K562 (cell line): ENCODE data around the gene GRK4. TPM values are rescaled to one million over a fixed set of nuclear protein-coding genes. Genes with fewer than 3 reads are reported as not detected.

ENCODE experiments used
- ATF1 ChIP-seq, 2 experiments: fragments of 450-650 bp in 1 of 2; IDR thresholded peaks; 2 replicates each; pipeline ENCODE4 v1.6.1; 2016; ENCODE audit warnings: missing compliant biosample characterization in 1 of 2, missing genetic modification characterization in 1 of 2
- ATF7 ChIP-seq: fragments of 450-650 bp; IDR thresholded peaks from 2 replicates; pipeline ENCODE4 v1.7.1; 2014; ENCODE audit warnings: mild to moderate bottlenecking, moderate library complexity
- BDP1 ChIP-seq: IDR thresholded peaks from 3 replicates; pipeline ENCODE4 v1.6.1; 2011; ENCODE audit not compliant: insufficient read length, insufficient read depth
- CHD2 ChIP-seq: IDR thresholded peaks from 2 replicates; pipeline ENCODE4 v1.6.1; 2011; ENCODE audit warnings: low read depth, low read length
- ETV6 ChIP-seq, 3 experiments: fragments of 150-350 bp in 1 of 3; sonication (generic) in 1 of 3; formaldehyde crosslinking in 1 of 3; IDR thresholded peaks; 2 replicates each; pipeline versions ENCODE4 v1.6.1 to v1.8.0; 2014 to 2022; ENCODE audit warnings: borderline replicate concordance in 2 of 3, low read depth in 2 of 3, antibody characterized with exemption in 1 of 3, low read length in 1 of 3, mild to moderate bottlenecking in 1 of 3, missing genetic modification reagents in 1 of 3
- FOXK2 ChIP-seq, 2 experiments: fragments of 450-650 bp; IDR thresholded peaks in 1 of 2; conservative IDR thresholded peaks in 1 of 2; 2 replicates each; pipeline ENCODE4 v1.6.1; 2016; ENCODE audit warnings: low read depth in 2 of 2, mild to moderate bottlenecking in 1 of 2
- GATAD2B ChIP-seq: fragments of 450-650 bp; IDR thresholded peaks from 2 replicates; pipeline ENCODE4 v1.6.1; 2017; ENCODE audit warnings: mild to moderate bottlenecking, borderline replicate concordance
- HDAC8 ChIP-seq: fragments of 450-650 bp; IDR thresholded peaks from 2 replicates; pipeline ENCODE4 v1.6.1; 2016; ENCODE audit warnings: mild to moderate bottlenecking, missing genetic modification characterization, moderate library complexity, missing compliant biosample characterization
- MBD2 ChIP-seq: sonication (generic); IDR thresholded peaks from 2 replicates; pipeline ENCODE4 v1.6.1; 2016; ENCODE audit warnings: low read depth, borderline replicate concordance
- NFATC3 ChIP-seq: fragments of 450-650 bp; IDR thresholded peaks from 2 replicates; pipeline ENCODE4 v1.6.1; 2017; ENCODE audit warnings: mild to moderate bottlenecking
- NR3C1 ChIP-seq: sonication (generic); formaldehyde crosslinking; IDR thresholded peaks from 2 replicates; pipeline ENCODE4 v1.8.1; 2022; ENCODE audit warnings: missing genetic modification reagents
- POLR2AphosphoS2 ChIP-seq: IDR thresholded peaks from 2 replicates; pipeline ENCODE4 v1.6.1; 2012; ENCODE audit warnings: low read length, improper control_type of control experiment
- PRPF4 ChIP-seq: fragments of 200-400 bp; formaldehyde crosslinking; IDR thresholded peaks from one replicate; pipeline ENCODE4 v1.6.1; 2017; ENCODE audit warnings: low read length, low read depth, mild to moderate bottlenecking; ENCODE audit not compliant: insufficient read depth, poor library complexity, severe bottlenecking
- SAP30 ChIP-seq: fragments of 200-600 bp; sonication (generic); IDR thresholded peaks from 2 replicates; pipeline ENCODE4 v1.6.1; 2012; ENCODE audit warnings: borderline replicate concordance, low read depth, mild to moderate bottlenecking, moderate library complexity, low read length, control low read depth, inconsistent platforms; ENCODE audit not compliant: insufficient read depth, poor library complexity, severe bottlenecking
- SMARCE1 ChIP-seq: fragments of 450-650 bp; IDR thresholded peaks from 2 replicates; pipeline ENCODE4 v1.7.1; 2016; ENCODE audit warnings: mild to moderate bottlenecking
- SUPT5H ChIP-seq: fragments of 450-650 bp; IDR thresholded peaks from 2 replicates; pipeline ENCODE4 v1.6.1; 2016
- ZBTB17 ChIP-seq: fragments of 450-650 bp; formaldehyde crosslinking; IDR thresholded peaks from 2 replicates; pipeline ENCODE4 v1.4.0; 2020; ENCODE audit warnings: mild to moderate bottlenecking
- ZBTB49 ChIP-seq: sonication (generic); formaldehyde crosslinking; IDR thresholded peaks from 2 replicates; pipeline ENCODE4 v1.8.0; 2022; ENCODE audit warnings: missing genetic modification reagents, mild to moderate bottlenecking, borderline replicate concordance
- ZNF12 ChIP-seq: sonication (generic); formaldehyde crosslinking; IDR thresholded peaks from 2 replicates; pipeline ENCODE4 v1.4.0; 2020; ENCODE audit warnings: mild to moderate bottlenecking, missing genetic modification reagents
- ZNF143 ChIP-seq: sonication (generic); formaldehyde crosslinking; IDR thresholded peaks from 2 replicates; pipeline ENCODE4 v1.9.0; 2022; ENCODE audit warnings: mild to moderate bottlenecking, missing genetic modification reagents
- polyA plus RNA-seq, 8 experiments: library from polyadenylated mRNA; depleted of rRNA in 4 of 8; stranded (reverse) in 5 of 8; unstranded in 3 of 8; fragments of >200 nt; fragmentation: Nextera tagmentation in 2 of 8; fragmentation: Illumina TruSeq in 1 of 8; extraction: Ambion mirVana in 2 of 8; extraction: Trizol in 1 of 8; gene quantifications; 2 replicates each; pipeline versions ENCODE4 v1.2.1 to v1.2.3, GENCODE V29; 2011 to 2014; ENCODE audit warnings: inconsistent platforms in 1 of 8, missing spikeins in 1 of 8
- total RNA-seq, 7 experiments: library from RNA; depleted of rRNA in 6 of 7; stranded (reverse); fragments of >200 nt in 6 of 7; fragmentation: Illumina TruSeq in 2 of 7; extraction: Trizol in 2 of 7; gene quantifications; 2 replicates each; pipeline versions ENCODE4 v1.2.1 to v1.2.3, GENCODE V29; 2011 to 2021; ENCODE audit warnings: low replicate concordance in 1 of 7
- TF ChIP-seq, protein P1 (sequence below): sonication (generic); formaldehyde crosslinking; IDR thresholded peaks from 2 replicates; pipeline ENCODE4 v1.8.1; 2023; ENCODE audit warnings: mild to moderate bottlenecking, missing genetic modification reagents, moderate library complexity
- TF ChIP-seq, protein P2 (sequence below): fragments of 250-450 bp; sonication (Bioruptor Pico); IDR thresholded peaks from 2 replicates; pipeline ENCODE4 v1.9.0; 2021; ENCODE audit warnings: mild to moderate bottlenecking

GRK4 gene
- total and polyA plus RNA-seq, 9 of the 15 experiments (the other 6 are each of a cell fraction or from before 2014, with no cell fraction given): 1.1 to 4.8 (median 2.6) TPM

DNA sequence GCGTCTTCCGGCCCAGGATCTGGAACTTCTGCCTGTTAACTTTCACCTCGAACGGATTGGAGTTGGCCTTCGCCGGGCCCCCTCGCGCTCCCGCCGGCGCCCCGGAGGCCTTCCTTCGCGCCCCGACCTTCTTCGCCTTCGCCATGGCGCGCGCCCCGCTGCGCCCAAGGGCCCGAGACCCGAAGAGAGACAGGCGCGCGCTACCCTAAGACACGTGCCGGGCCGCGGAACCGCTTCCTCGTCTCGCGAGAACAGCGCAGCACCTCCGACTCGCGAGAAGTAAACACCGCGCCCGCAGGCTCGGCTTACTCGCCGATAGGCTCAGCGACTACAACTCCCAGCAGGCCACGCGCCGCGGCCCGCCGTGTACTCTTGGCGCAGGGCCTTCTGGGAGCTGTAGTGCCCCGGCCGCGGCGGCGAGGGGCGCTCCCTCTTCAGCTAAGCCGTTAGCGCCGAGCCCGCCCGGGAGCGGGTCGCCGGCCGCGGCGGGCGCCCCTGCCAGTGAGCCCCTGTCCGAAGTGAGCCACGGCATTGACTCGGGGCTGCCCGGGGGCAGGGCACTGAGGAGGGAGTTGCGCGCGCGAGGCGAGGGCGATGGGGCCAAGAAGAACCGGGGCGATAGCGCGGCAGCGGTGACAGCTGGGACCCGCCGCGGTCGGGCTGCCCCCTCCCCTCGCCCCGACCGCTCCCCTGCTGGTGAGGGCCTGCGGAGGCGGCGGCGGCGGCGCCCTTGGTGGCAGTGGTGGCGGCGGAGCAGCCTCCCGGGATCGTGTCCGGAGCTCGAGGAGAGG lies at the start of gene GRK4, which contains the start of gene NOP14 (continued):
- peak; percentile 42; the same call in 1 of the 2 replicates for TF ChIP-seq ZBTB49 (CRISPR knock-in tag)
- TF ChIP-seq, protein P1, sequence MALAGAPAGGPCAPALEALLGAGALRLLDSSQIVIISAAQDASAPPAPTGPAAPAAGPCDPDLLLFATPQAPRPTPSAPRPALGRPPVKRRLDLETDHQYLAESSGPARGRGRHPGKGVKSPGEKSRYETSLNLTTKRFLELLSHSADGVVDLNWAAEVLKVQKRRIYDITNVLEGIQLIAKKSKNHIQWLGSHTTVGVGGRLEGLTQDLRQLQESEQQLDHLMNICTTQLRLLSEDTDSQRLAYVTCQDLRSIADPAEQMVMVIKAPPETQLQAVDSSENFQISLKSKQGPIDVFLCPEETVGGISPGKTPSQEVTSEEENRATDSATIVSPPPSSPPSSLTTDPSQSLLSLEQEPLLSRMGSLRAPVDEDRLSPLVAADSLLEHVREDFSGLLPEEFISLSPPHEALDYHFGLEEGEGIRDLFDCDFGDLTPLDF: peak; percentile 96
- no peak for TF ChIP-seq BDP1
- TF ChIP-seq ETV6 (IDR thresholded peaks at IDR 0.05; ENCODE audit: borderline replicate concordance in 1 of 2, low read depth in 2 of 2, low read length in 1 of 2): no peak
- peak; percentile 92; the same call in 1 of the 2 replicates for TF ChIP-seq ETV6 (CRISPR knock-in tag; IDR thresholded peaks at IDR 0.05; ENCODE audit: borderline replicate concordance)
- TF ChIP-seq CHD2: peak; percentile 100
- TF ChIP-seq PRPF4: peak; percentile 60
- no peak for TF ChIP-seq POLR2AphosphoS2
- no peak for TF ChIP-seq ATF1 (CRISPR knock-in tag; IDR thresholded peaks at IDR 0.05)
- peak; percentile 89 for TF ChIP-seq ATF1 (tag; IDR thresholded peaks at IDR 0.05)
- TF ChIP-seq SUPT5H: peak; percentile 80
- peak; percentile 73 for TF ChIP-seq ATF7
- TF ChIP-seq NR3C1: peak; percentile 80; the same call in 1 of the 2 replicates
- peak; percentile 89 for TF ChIP-seq MBD2
- 0 out of 2 replicates have a peak, but pooled peaks have one; percentile 30 for TF ChIP-seq GATAD2B
- peak; percentile 9 for TF ChIP-seq SAP30
- TF ChIP-seq SMARCE1: no peak
- TF ChIP-seq ZBTB17: no peak
- peak; percentile 22; the same call in 1 of the 2 replicates for TF ChIP-seq HDAC8 (tag)
- TF ChIP-seq NFATC3: no peak
- peak; percentile 99 to 100 for TF ChIP-seq FOXK2 (conservative IDR thresholded peaks at IDR 0.05 in 1 of 2, IDR thresholded peaks at IDR 0.05 in 1 of 2; ENCODE audit: low read depth in 2 of 2)
- TF ChIP-seq ZNF143 (CRISPR knock-in tag): peak; percentile 96
- TF ChIP-seq, protein P2, sequence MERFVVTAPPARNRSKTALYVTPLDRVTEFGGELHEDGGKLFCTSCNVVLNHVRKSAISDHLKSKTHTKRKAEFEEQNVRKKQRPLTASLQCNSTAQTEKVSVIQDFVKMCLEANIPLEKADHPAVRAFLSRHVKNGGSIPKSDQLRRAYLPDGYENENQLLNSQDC (CRISPR knock-in tag): no peak
- peak; percentile 67 for TF ChIP-seq ZNF12 (CRISPR knock-in tag)
